NCI-H345 treated with DMSO at 0.1 percent for 48 hours (cell line): ENCODE measurements around the gene PLA2G4B.
"Not testable (repeated sequence)": the region's sequence is repeated elsewhere in the genome, so short reads cannot be mapped to it uniquely, and the experiment has no call there.

ENCODE experiments used
- DNase-seq: peaks from one replicate; lab custom pipeline; 2025; ENCODE audit not compliant: unreplicated experiment; lab: John Stamatoyannopoulos, UW

The PLA2G4B gene

DNA sequence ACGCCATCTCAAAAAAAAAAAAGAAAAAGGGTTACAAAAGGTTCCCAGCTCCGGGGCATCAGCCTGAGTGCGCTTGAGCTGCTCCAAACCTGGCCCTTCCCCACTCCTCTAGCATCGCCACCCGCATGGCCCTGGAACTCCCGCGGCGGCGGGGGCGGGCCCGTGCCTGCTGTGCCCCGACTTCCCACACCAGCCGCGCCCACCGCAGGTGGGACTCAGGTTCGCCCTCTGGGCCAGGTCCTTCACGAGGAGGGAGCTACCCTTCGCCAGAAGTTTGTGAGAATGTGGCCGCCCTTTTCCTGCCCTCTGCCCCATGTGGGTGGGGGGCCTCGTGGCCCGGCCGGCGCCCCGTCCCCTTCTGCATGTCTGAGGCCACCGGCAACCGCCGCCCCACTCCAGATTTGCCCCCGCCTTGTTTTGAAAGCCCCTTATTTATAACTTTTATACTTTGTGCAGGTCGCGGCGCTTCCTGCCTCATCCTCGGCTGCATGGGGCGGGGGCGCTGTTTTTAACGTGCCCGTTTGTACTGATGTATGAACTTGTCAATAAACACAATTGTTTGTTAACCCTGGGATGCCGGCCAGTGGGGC lies 11.3 kb upstream of the PLA2G4B start:
- DNase-seq = no peak

DNA sequence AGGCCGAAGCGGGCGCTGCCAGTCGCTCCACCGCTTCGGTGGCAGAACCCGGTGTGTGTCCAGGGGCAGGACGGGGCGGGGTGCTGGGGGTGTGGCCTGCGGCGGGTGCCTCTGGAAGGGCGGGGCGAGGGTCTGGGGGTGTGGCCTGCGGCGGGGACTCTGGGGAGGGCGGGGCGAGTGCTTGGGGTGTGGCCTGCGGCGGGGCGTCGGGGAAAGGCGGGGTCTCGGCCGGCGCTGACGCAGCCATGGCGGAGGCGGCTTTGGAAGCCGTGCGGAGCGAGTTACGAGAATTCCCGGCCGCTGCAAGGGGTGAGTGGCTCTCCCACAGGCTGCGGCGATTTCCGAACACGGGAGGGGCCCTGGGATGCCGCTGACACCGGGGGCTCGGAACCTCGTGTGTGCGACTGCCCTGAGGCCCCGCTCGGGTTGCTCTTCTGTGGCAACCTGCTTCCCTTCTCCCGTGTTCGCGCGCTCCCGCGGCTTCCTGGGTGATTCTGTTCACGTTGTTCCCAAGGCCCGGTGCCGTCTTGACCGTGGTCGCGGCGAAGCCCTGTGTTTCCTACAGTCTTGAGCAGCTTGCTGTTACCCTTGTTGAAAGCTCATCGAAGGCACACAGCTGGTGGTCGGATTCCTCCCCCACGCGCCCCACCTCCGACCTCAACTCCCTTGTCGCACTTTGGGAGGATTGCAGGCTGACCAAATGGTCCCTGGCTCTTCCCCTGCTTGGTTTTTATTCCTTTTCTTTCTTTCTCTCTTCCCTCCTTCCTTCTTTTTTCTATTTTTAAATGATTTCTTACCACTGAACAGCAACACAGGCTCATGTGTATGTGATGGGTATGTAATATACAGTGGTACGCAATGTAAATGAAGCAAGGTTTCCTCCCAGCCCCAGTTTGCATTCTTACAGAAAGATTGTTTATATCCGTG lies 10.5 kb upstream of the PLA2G4B start, which contains the start of gene JMJD7:
Gene JMJD7, plus strand, starts transcription at position 213 of the 927 bp plus-strand sequence. Its CDS starts 33 bp downstream, at position 246.
- peak; percentile 53 for DNase-seq

DNA sequence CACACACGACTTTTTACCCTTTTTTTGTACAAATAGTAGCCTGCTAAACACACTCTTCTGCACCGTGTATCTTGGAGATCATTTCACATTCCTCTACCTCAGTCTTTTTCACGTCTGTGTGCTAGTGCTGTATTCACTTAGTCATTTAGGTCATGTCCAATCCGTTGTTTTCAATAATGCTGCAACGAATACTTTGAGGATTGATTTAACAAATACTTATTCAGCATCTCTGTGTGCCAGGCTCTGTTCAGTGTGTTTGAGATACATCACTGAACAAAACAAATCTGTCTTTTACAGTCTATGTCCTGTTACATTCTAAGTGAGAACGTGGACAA lies 9.9 kb upstream of the PLA2G4B start:
- no peak for DNase-seq

DNA sequence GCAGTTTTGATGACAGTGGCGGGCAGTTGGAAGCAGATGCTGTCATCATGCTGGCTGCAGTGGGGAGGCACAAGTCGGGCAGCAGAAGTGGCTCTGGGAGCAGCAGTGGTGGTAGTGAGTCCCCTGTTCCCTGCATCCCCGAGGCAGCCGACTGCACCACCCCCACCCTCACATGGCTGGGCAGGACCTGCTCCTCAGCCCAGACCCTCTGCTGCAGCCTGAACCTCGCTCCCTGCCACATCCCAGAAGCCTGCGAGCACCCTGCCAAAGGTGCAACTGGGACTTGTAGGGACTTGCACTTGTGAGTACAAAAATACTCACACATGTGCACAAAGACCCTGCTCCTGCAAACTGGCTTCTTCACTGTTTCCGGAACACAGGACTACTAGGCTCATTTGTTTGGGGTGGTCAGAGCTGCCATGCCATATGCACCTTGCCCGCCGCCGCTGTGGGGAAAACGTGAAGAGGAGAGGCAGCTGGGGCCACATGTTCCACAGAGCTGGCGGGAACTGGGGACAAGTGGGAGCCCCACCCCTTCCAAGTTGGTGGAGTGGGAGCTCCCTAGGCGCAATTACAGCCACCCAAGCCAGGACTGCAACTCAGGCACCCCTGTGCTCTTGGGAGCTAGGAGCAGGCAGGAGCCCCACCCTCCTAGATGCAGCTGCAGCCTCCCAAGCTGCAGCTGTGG lies 8.5 kb upstream of the PLA2G4B start:
- no peak for DNase-seq

DNA sequence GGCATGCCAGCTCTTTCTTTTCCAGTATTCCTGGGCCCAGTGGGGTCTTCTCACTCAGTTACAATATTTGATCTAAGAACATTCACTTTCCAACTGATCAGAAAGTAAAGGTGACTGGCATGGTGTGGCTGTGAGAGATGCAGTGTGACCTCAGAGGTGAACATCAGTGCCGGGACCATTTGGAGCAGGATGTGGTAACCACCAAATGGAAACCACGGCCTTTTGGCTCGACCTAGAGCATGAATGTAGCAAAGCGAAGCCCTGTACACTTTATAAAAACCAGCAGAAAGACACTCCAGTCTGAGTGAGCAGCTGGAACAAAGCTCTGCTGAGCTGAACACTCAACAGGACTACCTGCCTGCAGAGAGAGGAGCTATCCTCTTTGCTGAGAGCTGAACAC lies 7.4 kb upstream of the PLA2G4B start:
- DNase-seq = not testable (repeated sequence)

DNA sequence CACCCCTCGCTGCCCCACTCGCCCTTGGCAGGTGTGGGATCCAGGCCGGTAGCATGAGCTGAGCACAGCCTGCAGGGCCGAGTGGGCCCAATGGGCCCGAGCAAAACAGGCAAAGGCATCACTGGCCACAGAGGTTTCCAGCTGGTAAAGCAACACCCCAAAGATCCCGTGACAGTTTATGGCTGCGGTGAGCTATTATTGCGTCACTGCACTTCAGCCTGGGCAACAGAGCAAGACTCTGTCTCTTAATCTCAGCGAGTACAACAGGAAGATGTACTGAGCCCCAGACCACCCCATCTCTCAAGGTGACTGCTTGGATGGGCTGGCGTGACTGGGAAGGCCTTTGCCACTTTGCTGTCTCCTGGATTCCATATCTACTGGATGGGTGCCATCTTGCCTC lies 6.4 kb upstream of the PLA2G4B start:
- no peak for DNase-seq

DNA sequence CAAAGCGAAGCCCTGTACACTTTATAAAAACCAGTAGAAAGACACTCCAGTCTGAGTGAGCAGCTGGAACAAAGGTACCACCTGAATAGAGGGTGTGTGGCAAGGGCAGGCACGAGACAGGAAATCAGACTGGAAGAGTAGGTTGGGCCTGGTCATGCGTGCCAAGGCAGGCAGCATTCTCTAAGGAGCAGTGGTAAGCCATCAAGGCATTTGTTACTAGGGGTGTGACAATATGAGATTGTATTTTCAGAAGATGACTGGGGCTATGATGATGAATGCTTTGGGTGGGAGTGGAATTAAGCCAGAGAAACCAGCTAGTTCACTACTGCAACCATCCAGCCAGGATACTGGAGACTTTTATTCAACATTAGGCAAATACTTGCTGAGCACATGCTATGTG lies 5.8 kb upstream of the PLA2G4B start:
- peak; percentile 67 for DNase-seq

DNA sequence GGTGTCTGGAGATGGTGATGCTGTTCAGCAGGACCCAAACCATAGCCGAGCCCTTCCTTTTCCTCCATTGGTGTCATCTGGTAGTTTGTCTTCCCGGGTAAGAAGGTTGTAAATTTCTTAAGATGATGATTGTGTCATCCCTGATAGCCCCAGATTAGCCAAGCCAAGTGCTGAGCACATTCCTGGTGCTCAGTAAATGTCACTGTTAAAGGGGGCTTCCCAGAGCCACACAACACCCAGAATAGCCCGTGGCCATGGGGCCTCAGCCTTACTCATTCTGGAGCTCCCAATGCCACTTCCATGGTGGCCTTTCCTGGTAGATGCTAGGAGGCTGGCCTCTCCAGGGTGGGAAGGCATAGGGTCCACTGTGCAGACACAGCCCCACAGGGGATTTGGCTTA lies 4.6 kb upstream of the PLA2G4B start:
- no peak for DNase-seq

DNA sequence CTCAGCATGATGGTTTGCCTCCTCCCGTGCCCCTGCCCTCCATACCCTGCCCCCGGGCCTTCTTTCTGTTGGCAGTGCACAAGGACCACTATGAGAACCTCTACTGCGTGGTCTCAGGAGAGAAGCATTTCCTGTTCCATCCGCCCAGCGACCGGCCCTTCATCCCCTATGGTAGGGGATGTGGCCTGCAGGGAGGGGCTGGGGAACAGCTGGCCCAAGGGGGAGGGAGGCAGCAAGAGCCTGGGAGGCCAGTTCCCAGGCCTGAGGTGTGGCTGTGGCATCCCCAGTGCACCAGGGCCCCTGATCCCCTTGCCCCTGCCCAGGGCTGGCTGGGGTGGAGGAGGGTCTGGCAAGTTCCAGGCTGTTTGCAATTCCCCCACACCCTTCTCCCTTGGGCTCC lies 2.6 kb upstream of the PLA2G4B start:
- no peak for DNase-seq

DNA sequence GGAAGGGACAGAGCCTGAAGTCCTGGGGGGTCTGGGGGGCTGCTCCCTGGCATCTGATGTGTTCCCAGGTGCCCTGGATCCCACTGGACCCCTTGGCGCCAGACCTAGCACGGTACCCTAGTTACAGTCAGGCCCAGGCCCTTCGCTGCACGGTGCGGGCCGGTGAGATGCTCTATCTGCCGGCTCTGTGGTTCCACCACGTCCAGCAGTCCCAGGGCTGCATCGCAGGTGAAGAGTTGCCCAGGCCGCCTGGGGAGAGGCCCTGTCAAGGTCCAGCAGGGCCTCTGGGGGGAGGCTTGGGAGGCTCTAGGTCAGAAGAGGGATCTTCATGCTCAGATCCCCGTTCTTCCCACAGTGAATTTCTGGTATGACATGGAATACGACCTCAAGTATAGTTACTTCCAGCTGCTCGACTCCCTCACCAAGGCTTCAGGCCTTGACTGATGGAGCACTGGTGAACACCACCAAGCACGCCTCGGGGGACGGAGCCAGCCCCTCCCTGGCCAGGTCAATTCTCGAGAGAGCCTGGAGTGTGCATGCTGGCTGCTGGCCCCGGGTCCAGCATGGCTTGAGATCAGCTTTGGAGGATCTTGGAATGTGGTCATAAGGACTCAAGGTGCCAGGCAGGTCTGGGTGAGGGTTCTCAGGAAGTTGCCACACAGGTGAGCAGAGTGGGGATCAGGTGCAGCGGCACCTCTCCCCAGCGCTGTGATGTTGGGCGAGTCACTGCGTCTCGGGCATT lies 1.8 kb upstream of the PLA2G4B start:
- DNase-seq = no peak

DNA sequence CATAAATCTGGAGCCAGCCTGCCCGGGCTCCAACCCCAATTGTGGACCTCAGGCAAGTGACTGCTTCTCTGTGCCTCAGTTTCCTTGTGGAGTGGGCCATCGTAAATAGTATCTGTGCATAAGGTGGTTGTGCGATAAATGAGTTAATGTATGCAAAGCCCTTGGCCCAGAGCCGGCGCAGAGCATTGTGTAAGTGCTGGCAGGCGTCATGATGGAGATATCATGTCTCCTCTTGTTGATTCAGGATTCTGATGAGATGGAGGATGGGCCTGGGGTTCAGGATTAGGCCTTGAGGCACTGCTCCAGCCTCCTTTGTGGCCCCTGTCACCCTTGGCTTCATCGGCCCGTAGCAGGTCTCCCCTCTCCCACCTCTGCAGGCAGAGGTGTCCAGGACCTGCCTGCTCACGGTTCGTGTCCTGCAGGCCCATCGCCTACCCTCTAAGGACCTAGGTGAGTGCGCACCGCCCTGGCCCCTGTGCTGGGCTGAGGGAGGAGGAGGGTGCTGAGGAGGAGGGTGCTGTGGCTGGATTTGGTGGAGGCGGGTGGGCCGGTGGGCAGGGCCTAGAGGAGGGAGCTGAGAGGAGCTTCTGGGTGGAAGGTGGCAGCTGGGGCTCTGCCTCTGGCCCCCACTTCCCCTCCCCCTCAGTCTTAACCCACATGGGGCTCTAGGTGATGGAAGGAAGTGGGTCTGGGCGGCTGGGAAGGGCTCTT lies 1.3 kb downstream of the PLA2G4B start:
- no peak for DNase-seq

DNA sequence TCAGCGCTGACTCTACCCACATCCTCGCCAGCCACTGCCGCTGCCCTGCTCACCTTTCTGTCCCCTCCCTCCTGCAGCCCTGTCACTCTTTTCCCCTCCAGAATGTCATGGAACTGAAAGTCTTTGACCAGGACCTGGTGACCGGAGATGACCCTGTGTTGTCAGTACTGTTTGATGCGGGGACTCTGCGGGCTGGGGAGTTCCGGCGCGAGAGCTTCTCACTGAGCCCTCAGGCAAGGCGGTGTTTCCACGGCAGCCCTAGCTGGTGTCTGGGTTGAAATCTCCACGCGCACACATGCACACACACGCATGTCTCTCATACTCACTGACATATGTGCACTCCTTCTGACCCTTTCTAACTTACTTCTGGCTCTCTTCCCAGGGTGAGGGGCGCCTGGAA lies 2.0 kb downstream of the PLA2G4B start:
- no peak for DNase-seq

DNA sequence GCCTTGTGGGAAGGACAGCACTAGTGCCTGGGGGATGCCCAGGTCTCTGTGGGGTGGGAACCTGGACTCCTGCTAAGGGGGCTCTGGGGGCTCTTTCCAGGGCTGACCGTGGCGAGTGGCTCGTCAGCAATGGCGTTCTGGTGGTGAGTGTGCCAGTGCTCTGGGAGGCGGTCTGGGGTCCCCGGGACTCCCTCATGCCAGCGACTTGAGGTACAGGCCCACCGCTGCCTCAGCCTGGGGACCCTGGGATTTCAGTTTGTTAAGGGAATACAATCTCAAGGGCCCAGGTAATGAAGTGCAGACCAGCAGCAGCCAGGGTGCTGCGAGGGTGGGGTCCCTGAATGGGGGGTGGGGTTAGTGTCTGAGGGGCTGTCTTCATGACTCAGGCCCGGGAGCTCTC lies 2.5 kb downstream of the PLA2G4B start:
- no peak for DNase-seq

DNA sequence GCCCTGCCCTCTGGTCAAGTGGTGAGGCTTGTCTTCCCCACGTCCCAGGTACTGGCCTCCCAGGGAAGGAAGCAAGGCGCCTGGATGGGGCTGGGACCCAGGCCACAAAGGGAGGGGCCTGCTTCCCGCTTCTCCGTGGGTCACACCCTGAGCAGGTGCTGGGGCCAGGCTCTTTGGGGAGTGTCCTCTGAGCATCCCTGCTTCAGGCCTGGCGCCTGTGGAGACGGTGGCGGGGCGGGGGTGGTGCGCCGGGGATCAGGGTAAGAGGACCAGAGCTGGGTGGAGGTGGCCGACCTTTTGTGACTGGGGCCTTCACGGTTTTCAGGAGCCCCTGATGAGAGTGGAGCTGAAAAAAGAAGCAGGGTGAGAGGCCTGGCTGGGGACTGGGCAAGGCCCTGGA lies 3.6 kb downstream of the PLA2G4B start:
- DNase-seq = no peak

DNA sequence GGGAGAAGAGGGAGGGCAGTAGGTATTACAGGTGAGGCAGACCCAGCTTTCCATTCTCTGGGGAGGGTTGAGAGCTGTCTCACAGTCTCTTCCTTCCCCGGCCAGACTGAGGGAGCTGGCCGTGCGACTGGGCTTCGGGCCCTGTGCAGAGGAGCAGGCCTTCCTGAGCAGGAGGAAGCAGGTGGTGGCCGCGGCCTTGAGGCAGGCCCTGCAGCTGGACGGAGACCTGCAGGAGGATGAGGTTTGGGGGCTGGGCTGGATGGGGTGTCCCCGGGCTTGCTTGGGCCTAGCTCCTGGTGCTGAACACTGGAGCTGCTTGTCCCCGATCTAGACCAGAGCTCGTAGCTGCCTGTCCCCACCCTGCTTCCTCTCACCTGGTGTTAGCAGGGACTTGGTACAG lies 4.9 kb downstream of the PLA2G4B start:
- no peak for DNase-seq

DNA sequence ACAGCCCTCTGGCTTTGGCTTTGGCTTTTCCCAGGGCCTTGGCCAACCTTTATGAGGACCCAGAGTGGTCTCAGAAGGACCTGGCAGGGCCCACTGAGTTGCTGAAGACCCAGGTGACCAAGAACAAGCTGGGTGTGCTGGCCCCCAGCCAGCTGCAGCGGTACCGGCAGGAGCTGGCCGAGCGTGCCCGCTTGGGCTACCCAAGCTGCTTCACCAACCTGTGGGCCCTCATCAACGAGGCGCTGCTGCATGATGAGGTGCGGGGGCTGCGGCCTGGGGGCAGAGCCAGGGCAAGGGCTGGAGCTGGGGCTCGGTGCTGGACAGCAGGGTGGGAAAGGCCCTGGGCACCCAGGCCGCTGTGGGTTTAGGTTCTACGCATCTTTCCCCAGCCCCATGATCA lies 6.2 kb downstream of the PLA2G4B start:
- no peak for DNase-seq

DNA sequence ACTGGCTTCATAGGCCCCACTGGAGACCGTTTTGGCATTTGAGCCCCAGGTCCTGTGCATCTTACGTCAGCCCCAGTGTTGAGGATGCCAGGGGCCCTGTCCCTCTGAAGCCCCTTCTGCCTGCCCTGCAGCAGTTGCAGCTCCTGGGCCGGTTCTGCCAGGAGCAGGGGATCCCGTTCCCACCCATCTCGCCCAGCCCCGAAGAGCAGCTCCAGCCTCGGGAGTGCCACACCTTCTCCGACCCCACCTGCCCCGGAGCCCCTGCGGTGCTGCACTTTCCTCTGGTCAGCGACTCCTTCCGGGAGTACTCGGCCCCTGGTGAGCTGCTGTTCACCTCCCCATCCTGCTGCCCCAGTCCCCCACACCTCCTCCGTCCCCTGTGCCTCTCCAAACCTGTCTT lies 8.6 kb downstream of the PLA2G4B start:
- no peak for DNase-seq

DNA sequence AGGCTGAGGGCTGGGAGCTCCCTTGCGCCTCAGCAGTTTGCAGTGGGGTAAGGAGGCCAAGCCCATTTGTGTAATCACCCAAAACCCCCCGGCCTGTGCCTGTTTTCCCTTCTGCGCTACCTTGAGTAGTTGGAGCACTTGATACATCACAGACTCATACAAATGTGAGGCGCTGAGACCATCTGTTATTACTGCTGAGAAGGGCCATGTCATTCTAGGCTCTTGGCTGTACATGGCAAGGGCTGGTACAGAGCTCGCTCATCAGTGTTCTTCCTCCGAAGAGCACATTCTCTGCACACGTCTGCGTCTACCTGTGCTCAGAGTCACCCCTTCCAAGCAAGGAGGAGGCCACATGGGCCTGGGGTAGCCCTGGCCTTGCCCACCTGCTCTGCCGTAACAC lies 9.3 kb downstream of the PLA2G4B start:
- DNase-seq = no peak

DNA sequence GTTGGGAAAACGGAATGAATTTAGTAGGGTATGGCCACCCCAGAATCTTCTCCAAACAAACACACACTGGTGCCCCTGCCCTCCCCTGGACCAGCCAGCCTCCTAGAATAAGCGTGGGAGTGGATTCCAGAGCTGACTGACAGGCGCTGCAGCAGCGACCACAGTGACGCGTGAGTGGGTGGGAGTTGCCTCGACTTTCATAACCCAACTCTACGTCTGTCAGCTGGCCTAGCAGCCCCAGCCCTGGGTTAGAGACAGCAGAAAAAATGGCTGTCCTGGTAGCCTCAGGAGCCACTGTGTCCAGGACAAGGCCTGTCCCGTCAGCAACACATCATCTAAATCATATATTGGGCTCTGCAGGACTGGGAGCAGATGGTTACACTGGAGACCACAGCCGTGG lies 10.0 kb downstream of the PLA2G4B start:
- no peak for DNase-seq

DNA sequence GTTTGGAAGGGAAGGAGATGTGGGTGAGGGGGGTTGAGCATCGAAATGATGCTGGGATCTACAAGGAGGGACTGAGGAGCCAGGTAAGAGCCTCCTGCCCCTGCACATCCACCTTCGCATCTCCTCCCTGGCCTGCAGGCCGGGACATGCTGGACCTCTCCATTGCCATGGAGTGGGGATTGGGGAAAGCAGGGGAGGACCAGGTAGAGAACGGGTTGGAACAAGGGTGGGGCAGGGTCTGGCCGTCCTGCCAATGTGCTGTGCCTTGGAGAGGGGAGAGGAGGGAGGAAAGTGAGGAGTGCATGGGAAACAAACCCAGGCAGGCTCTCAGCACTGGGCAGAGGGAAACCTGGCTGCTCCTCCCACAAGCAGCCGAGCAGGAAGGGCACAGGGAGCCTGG lies 10.6 kb downstream of the PLA2G4B start:
- no peak for DNase-seq

DNA sequence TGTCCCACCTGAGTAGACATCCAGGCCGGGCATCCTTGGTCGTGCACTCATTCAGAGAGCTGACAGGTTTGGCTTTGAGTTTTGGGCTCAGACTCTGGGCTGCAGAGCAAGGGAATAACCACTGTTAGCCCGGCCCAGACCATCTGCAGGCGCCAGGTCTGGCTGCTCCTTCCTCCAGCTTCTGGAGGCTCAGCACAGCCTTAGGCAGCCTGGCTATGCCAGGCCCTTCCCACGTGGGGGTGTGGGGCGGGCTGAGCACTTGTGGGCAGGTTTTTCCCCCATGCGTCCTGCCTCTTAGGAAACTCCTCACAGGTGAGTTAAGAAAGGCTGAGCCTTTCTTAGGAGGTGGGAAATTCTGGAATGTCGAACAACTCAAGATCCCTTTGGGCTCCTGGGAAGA lies 11.2 kb downstream of the PLA2G4B start:
- no peak for DNase-seq
